Memory B cell (primary cell): ENCODE results near the gene UBA1.
"Not testable (repeated sequence)": the region's sequence is repeated elsewhere in the genome, so short reads cannot be mapped to it uniquely, and the experiment has no call there.

Source experiments
- ATAC-seq: fragments of 150-1000 bp; cut with Tn5 transposase; 2 replicates; pipeline ENCODE4 v1.10.0; 2021; ENCODE audit warnings: low read depth, mild to moderate bottlenecking, moderate library complexity
- DNase-seq, 2 donors: peaks; one replicate each; pipeline ENCODE4 v3.0.0; 2022; ENCODE audit warnings: low spot score in 2 of 2
- H3K27ac Mint-ChIP-seq: one replicate; pipeline ENCODE4 v1.8.0; 2022; ENCODE audit warnings: mild to moderate bottlenecking, moderate library complexity, mixed read lengths
- H3K27me3 Mint-ChIP-seq: one replicate; pipeline ENCODE4 v1.8.0; 2022; ENCODE audit warnings: mixed read lengths
- H3K36me3 Mint-ChIP-seq: one replicate; pipeline ENCODE4 v1.8.0; 2022; ENCODE audit warnings: mild to moderate bottlenecking, mixed read lengths
- H3K4me1 Mint-ChIP-seq: one replicate; pipeline ENCODE4 v1.8.0; 2022; ENCODE audit warnings: mixed read lengths
- H3K4me3 Mint-ChIP-seq: one replicate; pipeline ENCODE4 v1.8.0; 2022; ENCODE audit warnings: mild to moderate bottlenecking, moderate library complexity, mixed read lengths
- H3K9me3 Mint-ChIP-seq: one replicate; pipeline ENCODE4 v1.8.0; 2022; ENCODE audit warnings: mixed read lengths

The UBA1 gene

DNA sequence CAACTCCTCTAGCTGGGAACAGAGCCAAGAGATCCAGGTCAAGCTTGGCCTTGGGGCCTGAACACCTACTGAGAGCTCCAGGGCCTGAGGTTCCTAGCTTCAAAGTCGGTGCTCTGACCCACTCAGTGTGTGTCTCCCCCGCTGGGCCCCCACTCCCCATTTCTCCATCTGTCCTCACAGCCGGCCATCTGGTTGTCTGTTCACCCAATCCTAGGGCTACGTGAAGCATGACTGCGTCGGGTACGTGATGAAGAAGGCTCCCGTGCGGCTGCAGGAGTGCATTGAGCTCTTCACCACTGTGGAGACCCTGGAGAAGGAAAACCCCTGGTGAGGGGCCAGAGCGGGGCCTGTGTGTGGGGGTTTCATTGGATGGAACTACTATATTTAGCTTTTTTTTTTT, 51.5 kb downstream of the UBA1 start:
- ATAC-seq (no peak), DNase-seq (no peak)
- Mint-ChIP-seq H3K9me3 (no peaks in the 10 kb centered on the region), H3K4me3 (no peak overlapping the region), H3K27me3 (no peaks in the 10 kb centered on the region), H3K27ac (no peak overlapping the region), H3K4me1 (no peaks in the 10 kb centered on the region), H3K36me3 (peaks cover 21% of the 10 kb centered on the region)

DNA sequence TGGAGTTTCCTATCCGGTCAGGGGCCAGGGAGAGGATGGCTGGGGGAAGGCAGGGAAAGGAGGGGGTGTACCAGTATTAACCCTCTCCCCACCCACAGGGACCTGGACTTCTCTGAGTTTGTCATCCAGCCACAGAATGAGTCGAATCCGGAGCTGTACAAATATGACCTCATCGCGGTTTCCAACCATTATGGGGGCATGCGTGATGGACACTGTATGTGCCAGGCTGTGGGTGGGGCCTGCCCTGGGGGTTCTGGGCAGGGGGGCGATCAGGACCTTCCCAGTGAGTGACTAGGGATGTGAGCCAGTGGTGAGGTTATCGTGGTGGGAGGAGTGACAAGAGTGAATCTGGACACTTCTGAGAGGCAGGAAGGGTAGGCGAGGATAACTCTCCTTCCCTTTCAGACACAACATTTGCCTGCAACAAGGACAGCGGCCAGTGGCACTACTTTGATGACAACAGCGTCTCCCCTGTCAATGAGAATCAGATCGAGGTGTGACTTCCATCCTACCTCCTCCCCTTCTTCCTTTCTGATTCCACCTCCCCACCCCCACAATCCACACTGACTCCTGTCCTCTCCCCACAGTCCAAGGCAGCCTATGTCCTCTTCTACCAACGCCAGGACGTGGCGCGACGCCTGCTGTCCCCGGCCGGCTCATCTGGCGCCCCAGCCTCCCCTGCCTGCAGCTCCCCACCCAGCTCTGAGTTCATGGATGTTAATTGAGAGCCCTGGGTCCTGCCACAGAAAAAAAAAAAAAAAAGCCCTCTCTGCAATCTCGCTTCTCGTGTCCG, 53.8 kb downstream of the UBA1 start:
- Mint-ChIP-seq H3K9me3 (no peaks in the 10 kb centered on the region), H3K36me3 (peaks cover 13% of the 10 kb centered on the region), H3K27ac (no peak overlapping the region), H3K4me1 (peaks cover 2% of the 10 kb centered on the region), H3K4me3 (no peak overlapping the region), H3K27me3 (no peaks in the 10 kb centered on the region)
- no peak for DNase-seq
- no peak for ATAC-seq

DNA sequence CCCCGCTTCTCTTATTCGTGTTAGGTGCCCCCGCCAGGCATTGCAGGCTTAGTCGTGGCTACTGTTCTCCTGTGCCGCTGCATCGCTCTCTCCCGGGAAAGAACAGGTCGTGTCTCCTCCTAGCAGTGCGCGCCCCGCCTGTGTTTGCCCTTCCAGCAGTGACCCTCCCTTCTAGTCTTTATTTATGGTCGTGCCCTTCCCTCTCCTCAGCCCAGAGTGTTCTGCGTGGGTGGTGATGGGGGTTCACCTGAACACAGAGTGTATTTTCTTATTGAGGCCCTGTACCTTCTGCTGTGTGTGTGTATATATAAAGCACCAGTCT, 54.3 kb downstream of the UBA1 start:
- H3K9me3 Mint-ChIP-seq: no peaks in the 10 kb centered on the region
- ATAC-seq (no peak), DNase-seq (no peak)
- H3K4me1 Mint-ChIP-seq: peaks cover 2% of the 10 kb centered on the region
- peaks cover 13% of the 10 kb centered on the region for H3K36me3 Mint-ChIP-seq
- H3K27ac Mint-ChIP-seq: no peak overlapping the region
- H3K27me3 Mint-ChIP-seq: no peaks in the 10 kb centered on the region
- no peak overlapping the region for H3K4me3 Mint-ChIP-seq

DNA sequence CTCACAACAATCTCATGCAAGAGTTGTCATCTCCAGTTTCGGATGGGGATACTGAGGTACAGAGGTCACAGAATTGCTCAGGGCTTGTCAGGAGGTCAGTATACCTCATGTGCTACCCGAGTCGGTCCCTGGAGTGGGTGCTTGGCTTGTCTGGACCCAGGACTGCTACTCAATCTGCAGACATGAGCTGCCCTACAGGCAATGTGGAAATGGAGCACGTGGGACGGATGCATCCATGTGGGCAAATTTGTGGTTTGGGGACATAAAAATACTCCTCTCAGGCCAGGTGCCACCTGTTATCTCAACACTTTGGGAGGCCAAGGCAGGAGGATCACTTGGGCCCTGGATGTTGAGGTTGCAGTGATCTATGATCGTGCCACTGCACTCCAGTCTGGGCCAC, 54.9 kb downstream of the UBA1 start:
- H3K27me3 Mint-ChIP-seq: no peaks in the 10 kb centered on the region
- peaks cover 13% of the 10 kb centered on the region for H3K36me3 Mint-ChIP-seq
- no peak overlapping the region for H3K4me3 Mint-ChIP-seq
- no peak for ATAC-seq
- H3K4me1 Mint-ChIP-seq: peaks cover 2% of the 10 kb centered on the region
- no peak overlapping the region for H3K27ac Mint-ChIP-seq
- H3K9me3 Mint-ChIP-seq: no peaks in the 10 kb centered on the region
- DNase-seq: no peak

DNA sequence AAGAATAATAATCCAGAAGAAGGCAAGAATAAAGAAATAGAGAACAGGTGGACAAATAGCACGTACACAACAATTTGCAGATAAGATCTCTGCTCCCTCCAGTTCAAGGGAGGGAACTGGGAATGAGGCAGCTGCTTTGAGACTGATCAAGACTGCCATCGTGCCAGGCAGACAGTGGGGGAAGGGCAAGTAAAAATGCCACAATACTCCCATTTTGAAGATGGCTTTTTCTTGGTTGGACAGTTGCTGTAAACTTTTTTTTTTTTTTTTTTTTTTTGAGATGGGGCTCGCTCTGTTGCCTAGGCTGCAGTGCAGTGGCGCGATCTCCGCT, 56.4 kb downstream of the UBA1 start:
- H3K27ac Mint-ChIP-seq: no peak overlapping the region
- DNase-seq (no peak), ATAC-seq (no peak)
- H3K9me3 Mint-ChIP-seq: no peaks in the 10 kb centered on the region
- peaks cover 2% of the 10 kb centered on the region for H3K4me1 Mint-ChIP-seq
- H3K4me3 Mint-ChIP-seq: no peak overlapping the region
- H3K36me3 Mint-ChIP-seq: peaks cover 11% of the 10 kb centered on the region
- H3K27me3 Mint-ChIP-seq: no peaks in the 10 kb centered on the region

DNA sequence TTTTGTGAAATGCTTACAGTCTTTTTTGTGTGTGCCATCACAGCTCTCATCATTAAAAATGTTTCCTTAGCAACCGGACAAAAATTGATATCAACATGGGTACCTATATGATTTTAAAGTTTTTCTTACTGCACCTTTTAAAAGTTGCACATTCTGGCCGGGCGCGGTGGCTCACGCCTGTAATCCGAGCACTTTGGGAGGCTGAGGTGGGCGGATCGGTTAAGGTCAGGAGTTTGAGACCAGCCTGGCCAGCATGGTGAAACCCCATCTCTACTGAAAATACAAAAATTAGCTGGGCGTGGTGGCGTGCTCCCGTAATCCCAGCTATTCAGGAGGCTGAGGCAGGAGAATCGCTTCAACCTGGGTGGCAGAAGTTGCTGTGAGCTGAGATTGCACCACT, 64.0 kb downstream of the UBA1 start:
- not testable (repeated sequence) for H3K27me3 Mint-ChIP-seq, H3K4me1 Mint-ChIP-seq, H3K4me3 Mint-ChIP-seq, DNase-seq, H3K9me3 Mint-ChIP-seq, H3K27ac Mint-ChIP-seq, H3K36me3 Mint-ChIP-seq, ATAC-seq
